Measurements from ENCODE around the gene SLC10A7.

SLC10A7 gene

GRCh38 chr4:146310319-146311021, 211.3 kb downstream of the SLC10A7 start:
- no peak for DNase-seq (ENCODE audit: low spot score)

DNA sequence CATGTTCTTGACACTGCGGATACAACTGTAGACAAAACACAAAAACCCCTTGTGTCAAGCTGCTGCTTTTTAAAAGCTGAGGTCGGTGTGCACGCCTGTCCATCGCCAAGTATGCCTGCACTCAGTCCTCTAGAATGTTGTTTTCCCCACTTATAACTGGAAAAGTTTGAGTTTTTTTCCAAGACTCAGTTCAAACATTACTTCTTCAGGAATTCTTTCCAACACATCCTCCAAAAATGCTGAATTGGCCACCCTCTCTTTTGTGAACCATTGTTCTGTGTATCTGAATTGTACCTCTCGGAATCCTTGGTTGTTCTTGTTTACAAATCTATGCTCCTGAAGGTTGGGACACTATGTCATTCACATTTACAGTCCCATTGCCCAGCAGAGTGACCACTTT, 212.8 kb downstream of the SLC10A7 start:
- DNase-seq (ENCODE audit: low spot score) = no peak

- DNase-seq (ENCODE audit: low spot score) = no peak
Observed at GRCh38 chr4:146302822-146303221, 218.9 kb downstream of the SLC10A7 start.

DNA sequence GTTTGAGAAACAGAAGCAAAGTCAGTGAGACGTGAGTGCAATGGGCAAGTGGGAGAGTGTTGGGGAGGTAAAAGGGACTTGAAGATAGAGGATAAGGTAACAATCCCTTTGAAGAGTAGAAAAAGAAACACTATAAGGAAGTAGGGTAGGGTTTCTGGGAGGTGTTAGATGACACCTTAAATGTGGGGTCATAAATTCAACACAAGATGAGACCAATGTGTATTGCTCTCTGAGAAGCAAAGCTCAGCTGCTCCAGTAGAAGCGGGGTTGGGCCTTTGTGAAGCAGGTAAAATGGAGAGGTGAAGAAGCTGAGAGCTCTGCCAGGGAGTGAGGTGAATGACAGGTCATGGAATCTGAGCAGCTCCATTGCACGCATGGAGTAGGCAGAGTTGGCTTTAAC, 222.1 kb downstream of the SLC10A7 start:
- no peak for DNase-seq (ENCODE audit: low spot score)

- DNase-seq (ENCODE audit: low spot score) = no peak
Observed at GRCh38 chr4:146294776-146295175, 227.0 kb downstream of the SLC10A7 start.

GRCh38 chr4:146292508-146292907, 229.2 kb downstream of the SLC10A7 start:
- DNase-seq (ENCODE audit: low spot score) = no peak

GRCh38 chr4:146291313-146291712, 230.4 kb downstream of the SLC10A7 start:
- no peak for DNase-seq (ENCODE audit: low spot score)

DNA sequence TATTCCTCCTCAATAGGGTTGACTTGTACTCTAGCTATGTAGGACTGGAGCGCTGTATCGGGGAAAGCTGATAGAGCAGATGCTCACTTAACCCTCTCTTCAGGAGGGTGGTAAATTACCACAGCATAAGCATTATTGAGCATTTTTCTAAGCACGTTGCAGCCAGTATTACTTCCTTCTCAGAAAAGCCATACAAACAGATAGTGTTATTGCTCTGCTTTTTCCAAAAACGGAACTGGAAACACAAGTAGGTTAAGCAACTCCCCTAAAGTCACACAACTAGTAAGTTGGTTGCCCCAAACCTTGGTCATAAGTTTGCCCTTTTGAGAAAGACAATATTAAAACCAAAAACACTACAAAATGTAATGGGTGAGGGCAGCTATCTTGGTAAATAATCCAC, 233.5 kb downstream of the SLC10A7 start:
- DNase-seq (ENCODE audit: low spot score) = no peak

DNA sequence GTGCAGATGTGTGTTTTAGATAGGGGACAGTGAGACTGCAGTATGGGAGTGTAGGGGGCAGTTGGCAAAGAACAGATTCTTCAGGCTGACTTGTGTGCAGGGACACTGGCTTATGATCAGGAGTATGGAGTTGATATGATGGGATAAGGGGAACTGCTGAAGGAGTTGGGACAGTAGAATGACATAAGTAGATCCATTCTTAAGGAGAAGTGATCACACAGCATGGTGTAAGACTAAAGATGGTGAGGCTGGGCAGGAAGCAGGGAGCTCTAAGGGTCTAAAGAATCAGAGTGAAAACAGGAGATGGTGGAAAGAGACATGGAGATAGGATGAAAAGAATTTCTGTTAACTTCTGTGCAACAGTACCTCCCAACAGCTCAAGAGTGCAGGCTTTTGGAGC, 236.7 kb downstream of the SLC10A7 start:
- DNase-seq (ENCODE audit: low spot score) = no peak

DNA sequence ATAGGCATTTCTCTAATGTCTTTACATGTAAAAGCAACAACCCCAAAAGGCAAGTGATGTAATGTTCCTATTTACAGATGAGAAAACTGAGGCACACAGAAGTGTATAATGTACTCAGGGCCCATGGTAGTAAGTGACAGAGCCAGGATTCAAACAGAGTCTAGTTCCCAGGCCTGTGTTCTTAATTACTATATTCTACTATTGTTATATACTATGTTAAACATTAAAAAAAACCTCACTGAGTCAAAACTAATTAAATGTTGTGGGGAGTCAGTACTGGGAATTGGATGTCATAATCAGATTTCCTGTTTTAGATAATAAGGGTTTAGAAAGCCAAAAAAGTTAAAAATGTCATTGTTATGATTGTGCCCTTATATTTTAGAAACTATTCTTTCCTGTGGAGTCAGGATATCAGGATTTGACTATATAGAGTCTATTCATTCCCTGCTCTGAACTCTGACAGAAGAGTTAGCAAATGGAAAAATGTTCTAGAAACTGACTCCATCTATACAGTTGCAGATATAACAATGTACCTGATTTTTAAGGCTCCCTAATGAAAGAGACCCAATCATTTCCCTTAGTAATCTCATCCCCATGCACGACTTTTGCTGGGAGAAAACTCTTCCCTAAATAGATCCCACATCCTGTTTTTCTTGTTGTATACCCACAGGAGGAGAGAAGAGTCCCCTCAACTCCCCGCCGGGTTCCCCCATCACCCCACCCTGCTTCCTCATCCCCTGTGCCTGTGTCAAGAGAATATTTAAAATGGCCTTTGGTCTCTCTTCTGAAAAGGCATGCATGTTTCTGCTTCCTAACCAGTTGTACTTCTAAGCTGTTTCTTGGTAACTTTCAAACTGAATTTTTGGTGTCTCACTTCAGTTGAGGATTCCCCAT, 237.7 kb downstream of the SLC10A7 start:
- no peak for DNase-seq (ENCODE audit: low spot score)

DNA sequence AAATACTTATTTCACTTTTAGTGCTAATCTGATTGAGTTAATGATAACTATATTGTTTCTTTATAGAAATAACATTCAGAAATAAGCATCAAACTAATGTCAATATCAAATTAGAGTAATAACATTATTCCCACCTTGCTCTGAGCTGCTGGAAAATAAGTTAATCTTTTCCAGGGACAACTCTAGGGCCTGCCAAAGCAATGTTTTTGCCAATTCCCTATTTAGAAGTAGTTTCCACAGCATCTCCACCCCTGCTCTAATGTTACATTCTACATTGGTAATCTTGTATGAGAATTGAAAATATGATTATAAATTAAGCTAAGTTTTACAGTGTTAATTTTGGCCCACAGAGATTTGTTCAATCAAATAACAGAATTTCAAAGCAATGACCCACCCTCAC, 239.1 kb downstream of the SLC10A7 start:
- no peak for DNase-seq (ENCODE audit: low spot score)

- no peak for DNase-seq (ENCODE audit: low spot score)
Observed at GRCh38 chr4:146278986-146279385, 242.8 kb downstream of the SLC10A7 start.

DNA sequence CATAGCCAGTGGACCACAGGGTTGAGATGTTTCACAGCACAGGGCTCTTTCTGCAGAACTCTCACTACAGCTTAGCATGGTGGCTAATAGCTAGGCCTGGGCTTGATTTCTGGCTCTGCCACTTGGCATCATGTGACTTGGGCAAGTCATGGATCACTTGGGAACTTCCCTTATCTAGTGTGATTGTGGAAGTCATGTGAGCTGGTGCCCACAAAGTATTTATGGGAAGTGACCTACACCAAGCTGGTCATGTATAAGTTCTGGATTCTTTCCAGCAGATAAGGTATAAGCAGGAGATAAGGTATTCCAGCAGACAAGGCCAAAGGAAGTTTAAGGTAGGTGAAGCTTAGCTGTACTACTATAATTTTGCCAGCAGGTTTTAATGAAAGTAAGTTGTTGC, 246.4 kb downstream of the SLC10A7 start:
- DNase-seq (ENCODE audit: low spot score) = no peak

- DNase-seq (ENCODE audit: low spot score) = no peak
Observed at GRCh38 chr4:146274774-146275173, 247.0 kb downstream of the SLC10A7 start.

GRCh38 chr4:146273204-146273901, 248.4 kb downstream of the SLC10A7 start:
- no peak for DNase-seq (ENCODE audit: low spot score)

GRCh38 chr4:146271466-146271865, 250.3 kb downstream of the SLC10A7 start:
- DNase-seq (ENCODE audit: low spot score) = no peak

- no peak for DNase-seq (ENCODE audit: low spot score)
Observed at GRCh38 chr4:146269228-146269653, 252.5 kb downstream of the SLC10A7 start.

DNA sequence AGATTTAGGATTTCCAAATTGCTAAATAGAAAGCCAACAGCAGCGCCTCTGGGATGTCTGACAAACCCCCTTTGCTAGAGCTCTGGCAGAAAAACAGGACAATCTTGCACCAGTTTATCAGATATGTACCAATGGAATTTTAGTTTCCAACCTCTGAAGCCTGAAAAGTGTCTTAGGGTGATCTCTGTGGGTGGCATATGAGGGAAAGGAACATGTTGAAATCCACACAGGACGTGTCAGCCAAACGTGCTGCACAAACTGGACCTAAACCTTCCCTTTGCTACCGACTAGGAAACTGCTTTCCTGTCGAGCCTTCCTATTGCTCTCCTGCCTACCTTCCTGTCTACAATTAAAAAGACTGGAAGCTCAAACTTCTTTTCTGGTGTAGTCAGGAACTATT, 253.9 kb downstream of the SLC10A7 start:
- DNase-seq (ENCODE audit: low spot score) = no peak

DNA sequence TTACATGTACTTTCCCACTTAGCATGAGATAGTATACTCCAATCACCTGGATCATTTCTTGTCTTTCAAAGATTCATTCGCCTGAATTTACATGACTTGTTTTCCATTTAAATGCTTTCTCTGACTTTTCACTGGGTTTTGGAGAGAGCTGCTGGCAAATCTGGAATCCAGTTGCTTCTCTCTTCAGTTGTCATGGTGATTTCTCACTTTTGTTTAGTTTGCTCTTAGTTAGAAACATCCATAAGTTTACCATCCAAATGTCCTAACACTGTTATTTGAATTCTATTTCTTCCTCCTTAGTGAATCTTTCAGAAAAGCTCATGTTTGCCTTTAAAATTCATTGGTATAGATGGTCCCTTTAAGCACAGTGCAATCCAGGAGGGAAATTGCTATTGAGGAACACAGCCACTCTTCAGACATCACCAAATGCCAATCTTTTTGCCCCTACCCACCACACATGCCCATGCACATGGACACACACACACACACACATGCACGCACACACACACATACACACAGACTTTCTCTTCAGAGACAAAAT, 255.7 kb downstream of the SLC10A7 start:
- no peak for DNase-seq (ENCODE audit: low spot score)

- DNase-seq (ENCODE audit: low spot score) = no peak
Observed at GRCh38 chr4:146263793-146264192, 257.9 kb downstream of the SLC10A7 start.

GRCh38 chr4:146261041-146261440, 260.7 kb downstream of the SLC10A7 start:
- DNase-seq (ENCODE audit: low spot score) = no peak

DNA sequence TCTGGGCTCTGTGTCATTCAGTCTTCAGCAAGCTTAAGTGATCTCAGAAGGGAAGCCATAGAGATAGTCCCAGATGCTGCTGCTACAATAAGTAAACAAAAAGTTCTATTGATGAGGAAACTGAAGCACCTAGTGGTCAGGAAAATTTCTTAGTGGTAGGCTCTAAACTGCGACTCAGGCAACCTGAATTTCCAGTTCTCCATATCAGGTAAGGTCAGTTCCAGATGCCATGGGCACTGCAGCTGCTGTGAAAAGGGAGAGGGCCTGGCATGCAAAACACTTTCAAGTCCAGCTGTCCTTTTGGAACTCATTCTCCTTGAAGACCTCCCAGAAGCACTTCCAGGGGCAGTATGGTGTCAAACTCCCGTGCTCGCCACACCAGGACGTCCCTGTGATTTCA, 261.2 kb downstream of the SLC10A7 start:
- no peak for DNase-seq (ENCODE audit: low spot score)
